Panc1 (cell line): Measurements from ENCODE around the gene P2RY10.

Source experiments
- POLR2AphosphoS5 ChIP-seq: IDR thresholded peaks from 2 replicates; pipeline ENCODE4 v1.6.1; 2012; ENCODE audit warnings: mild to moderate bottlenecking, low read depth, low read length, moderate library complexity
- REST ChIP-seq, 2 experiments: IDR thresholded peaks; 2 replicates each; pipeline ENCODE4 v1.6.1; 2011 to 2012; ENCODE audit warnings: low read depth in 2 of 2, control low read depth in 1 of 2, low read length in 1 of 2, mild to moderate bottlenecking in 1 of 2, moderate library complexity in 1 of 2; ENCODE audit not compliant: insufficient read depth in 1 of 2
- SIN3A ChIP-seq: IDR thresholded peaks from 2 replicates; pipeline ENCODE4 v1.6.1; 2012; ENCODE audit warnings: low read depth, mild to moderate bottlenecking, low read length, moderate library complexity, borderline replicate concordance; ENCODE audit not compliant: insufficient read depth
- TF ChIP-seq, protein P1 (sequence below): fragments of 450-650 bp; IDR thresholded peaks from 2 replicates; pipeline ENCODE4 v1.5.1; 2017; ENCODE audit warnings: mild to moderate bottlenecking

DNA sequence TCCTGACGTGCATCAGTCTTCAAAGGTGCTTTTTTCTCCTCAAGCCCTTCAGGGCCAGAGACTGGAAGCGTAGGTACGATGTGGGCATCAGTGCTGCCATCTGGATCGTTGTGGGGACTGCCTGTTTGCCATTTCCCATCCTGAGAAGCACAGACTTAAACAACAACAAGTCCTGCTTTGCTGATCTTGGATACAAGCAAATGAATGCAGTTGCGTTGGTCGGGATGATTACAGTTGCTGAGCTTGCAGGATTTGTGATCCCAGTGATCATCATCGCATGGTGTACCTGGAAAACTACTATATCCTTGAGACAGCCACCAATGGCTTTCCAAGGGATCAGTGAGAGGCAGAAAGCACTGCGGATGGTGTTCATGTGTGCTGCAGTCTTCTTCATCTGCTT lies 15.7 kb downstream of the P2RY10 start:
- TF ChIP-seq, protein P1, sequence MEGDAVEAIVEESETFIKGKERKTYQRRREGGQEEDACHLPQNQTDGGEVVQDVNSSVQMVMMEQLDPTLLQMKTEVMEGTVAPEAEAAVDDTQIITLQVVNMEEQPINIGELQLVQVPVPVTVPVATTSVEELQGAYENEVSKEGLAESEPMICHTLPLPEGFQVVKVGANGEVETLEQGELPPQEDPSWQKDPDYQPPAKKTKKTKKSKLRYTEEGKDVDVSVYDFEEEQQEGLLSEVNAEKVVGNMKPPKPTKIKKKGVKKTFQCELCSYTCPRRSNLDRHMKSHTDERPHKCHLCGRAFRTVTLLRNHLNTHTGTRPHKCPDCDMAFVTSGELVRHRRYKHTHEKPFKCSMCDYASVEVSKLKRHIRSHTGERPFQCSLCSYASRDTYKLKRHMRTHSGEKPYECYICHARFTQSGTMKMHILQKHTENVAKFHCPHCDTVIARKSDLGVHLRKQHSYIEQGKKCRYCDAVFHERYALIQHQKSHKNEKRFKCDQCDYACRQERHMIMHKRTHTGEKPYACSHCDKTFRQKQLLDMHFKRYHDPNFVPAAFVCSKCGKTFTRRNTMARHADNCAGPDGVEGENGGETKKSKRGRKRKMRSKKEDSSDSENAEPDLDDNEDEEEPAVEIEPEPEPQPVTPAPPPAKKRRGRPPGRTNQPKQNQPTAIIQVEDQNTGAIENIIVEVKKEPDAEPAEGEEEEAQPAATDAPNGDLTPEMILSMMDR, result no peak
- TF ChIP-seq POLR2AphosphoS5 (no peak), REST (IDR thresholded peaks at IDR 0.05; ENCODE audit: insufficient read depth in 1 of 2, low read depth in 2 of 2, low read length in 1 of 2) (no peak), SIN3A (no peak)
